Body of pancreas (tissue), 4 donors: ENCODE results near the gene TMSB4X.

Experiments used
- CTCF ChIP-seq, 7 experiments: fragments of 450-650 bp in 4 of 7; fragments of 200-600 bp in 3 of 7; sonication (generic) in 3 of 7; IDR thresholded peaks; one replicate each; pipeline ENCODE4 v1.5.1; 2016 to 2019; ENCODE audit warnings: antibody characterized with exemption in 7 of 7
- POLR2A ChIP-seq, 3 donors: fragments of 450-650 bp; IDR thresholded peaks; one replicate each; pipeline ENCODE4 v1.6.1; 2016; ENCODE audit warnings: antibody characterized with exemption in 3 of 3, mild to moderate bottlenecking in 2 of 3

- TF ChIP-seq CTCF (IDR thresholded peaks at IDR 0.05) (no peak), POLR2A (IDR thresholded peaks at IDR 0.05) (no peak)
These were observed 49.1 kb downstream of the TMSB4X start for GRCh38 chrX:13023979-13024378.
